WTC11 (cell line): ENCODE measurements around the gene GPC6. TPM values are rescaled to one million over a fixed set of nuclear protein-coding genes. Genes with fewer than 3 reads are reported as not detected.
A peak's percentile ranks its signal among the peaks of the same experiment; 100 is the strongest.

Experiments
- ATAC-seq: fragments of 200-7000 bp; cut with Tn5 transposase; 2 replicates; pipeline ENCODE4 v1.10.0; 2021; ENCODE audit warnings: mild to moderate bottlenecking, moderate library complexity
- CTCF ChIA-PET: fragments of 300-600 bp; sonication (Branson Sonifier 250); formaldehyde crosslinking; loops from one replicate; lab custom pipeline; 2021; ENCODE audit warnings: antibody characterized with exemption; lab: Charles Lee
- POLR2A ChIA-PET: fragments of 350-600 bp; sonication (Branson Sonifier 250); formaldehyde crosslinking; loops from one replicate; lab custom pipeline; 2021; ENCODE audit warnings: antibody characterized with exemption; lab: Charles Lee
- DNase-seq: peaks from one replicate; pipeline ENCODE4 v3.0.0; 2021; ENCODE audit warnings: low spot score
- H3K27ac Mint-ChIP-seq: 2 replicates; pipeline ENCODE4 v1.8.0; 2021; ENCODE audit warnings: mixed read lengths
- H3K27me3 Mint-ChIP-seq: 2 replicates; pipeline ENCODE4 v1.8.0; 2021; ENCODE audit warnings: low read depth, mild to moderate bottlenecking, moderate library complexity, mixed read lengths
- H3K36me3 Mint-ChIP-seq: 2 replicates; pipeline ENCODE4 v1.8.0; 2021; ENCODE audit warnings: mixed read lengths
- H3K4me1 Mint-ChIP-seq: 2 replicates; pipeline ENCODE4 v1.8.0; 2022; ENCODE audit warnings: mixed read lengths
- H3K4me3 Mint-ChIP-seq: 2 replicates; pipeline ENCODE4 v1.8.0; 2021; ENCODE audit warnings: mild to moderate bottlenecking, moderate library complexity, mixed read lengths
- H3K9me3 Mint-ChIP-seq: 2 replicates; pipeline ENCODE4 v1.8.0; 2021; ENCODE audit warnings: mixed read lengths
- CDX4 ChIP-seq: fragments of 250-450 bp; sonication (Bioruptor Pico); IDR thresholded peaks from 2 replicates; pipeline ENCODE4 v1.9.0; 2021; ENCODE audit warnings: moderate library complexity, mild to moderate bottlenecking, inconsistent platforms, borderline replicate concordance
- CREB1 ChIP-seq: sonication (generic); formaldehyde crosslinking; IDR thresholded peaks from 2 replicates; pipeline ENCODE4 v1.8.0; 2023; ENCODE audit warnings: mild to moderate bottlenecking, missing genetic modification reagents
- CTCF ChIP-seq: fragments of 200-600 bp; IDR thresholded peaks from 2 replicates; pipeline ENCODE4 v1.8.0; 2022; ENCODE audit warnings: antibody characterized with exemption
- FOXK1 ChIP-seq: sonication (generic); formaldehyde crosslinking; IDR thresholded peaks from 2 replicates; pipeline ENCODE4 v1.8.0; 2022; ENCODE audit warnings: mild to moderate bottlenecking, moderate library complexity, missing genetic modification reagents
- GTF2I ChIP-seq: fragments of 250-450 bp; sonication (Bioruptor Pico); conservative IDR thresholded peaks from 2 replicates; pipeline ENCODE4 v1.4.0; 2021; ENCODE audit warnings: mild to moderate bottlenecking
- HMGXB4 ChIP-seq: sonication (generic); formaldehyde crosslinking; IDR thresholded peaks from 2 replicates; pipeline ENCODE4 v1.8.1; 2023; ENCODE audit warnings: mild to moderate bottlenecking, moderate library complexity, missing genetic modification reagents
- IRF1 ChIP-seq: sonication (generic); formaldehyde crosslinking; IDR thresholded peaks from 2 replicates; pipeline ENCODE4 v1.8.0; 2023; ENCODE audit warnings: missing genetic modification reagents
- JUN ChIP-seq: sonication (generic); formaldehyde crosslinking; IDR thresholded peaks from 2 replicates; pipeline ENCODE4 v1.8.0; 2023; ENCODE audit warnings: mild to moderate bottlenecking, missing genetic modification reagents
- MAX ChIP-seq: sonication (generic); formaldehyde crosslinking; IDR thresholded peaks from 2 replicates; pipeline ENCODE4 v1.8.0; 2022; ENCODE audit warnings: mild to moderate bottlenecking, missing genetic modification reagents
- MXD4 ChIP-seq: fragments of 250-450 bp; sonication (Bioruptor Pico); IDR thresholded peaks from 2 replicates; pipeline ENCODE4 v1.8.0; 2021; ENCODE audit warnings: mild to moderate bottlenecking, moderate library complexity, borderline replicate concordance
- NFATC4 ChIP-seq: fragments of 250-450 bp; sonication (Bioruptor Pico); IDR thresholded peaks from 2 replicates; pipeline ENCODE4 v1.9.0; 2021; ENCODE audit warnings: mild to moderate bottlenecking
- NFE2L1 ChIP-seq: sonication (generic); formaldehyde crosslinking; IDR thresholded peaks from 2 replicates; pipeline ENCODE4 v1.8.1; 2023; ENCODE audit warnings: missing genetic modification reagents
- PRRX2 ChIP-seq: fragments of 250-450 bp; sonication (Bioruptor Pico); IDR thresholded peaks from 2 replicates; pipeline ENCODE4 v1.8.0; 2021; ENCODE audit warnings: mild to moderate bottlenecking
- SMAD4 ChIP-seq: sonication (generic); formaldehyde crosslinking; IDR thresholded peaks from 2 replicates; pipeline ENCODE4 v1.8.0; 2022; ENCODE audit warnings: mild to moderate bottlenecking, missing genetic modification reagents
- TCF7 ChIP-seq: sonication (generic); formaldehyde crosslinking; IDR thresholded peaks from 2 replicates; pipeline ENCODE4 v1.8.0; 2022; ENCODE audit warnings: mild to moderate bottlenecking, low read depth, missing genetic modification reagents, moderate library complexity
- TEAD4 ChIP-seq: sonication (generic); formaldehyde crosslinking; IDR thresholded peaks from 2 replicates; pipeline ENCODE4 v1.8.0; 2022; ENCODE audit warnings: mild to moderate bottlenecking, missing genetic modification reagents
- USF1 ChIP-seq: sonication (generic); formaldehyde crosslinking; IDR thresholded peaks from 2 replicates; pipeline ENCODE4 v1.8.0; 2022; ENCODE audit warnings: mild to moderate bottlenecking, missing genetic modification reagents
- ZBTB21 ChIP-seq: sonication (generic); formaldehyde crosslinking; IDR thresholded peaks from 2 replicates; pipeline ENCODE4 v1.8.1; 2023; ENCODE audit warnings: mild to moderate bottlenecking, missing genetic modification reagents, borderline replicate concordance
- ZNF232 ChIP-seq: sonication (generic); formaldehyde crosslinking; IDR thresholded peaks from 2 replicates; pipeline ENCODE4 v1.8.0; 2022; ENCODE audit warnings: mild to moderate bottlenecking, missing genetic modification reagents
- ZNF317 ChIP-seq: sonication (generic); formaldehyde crosslinking; IDR thresholded peaks from 2 replicates; pipeline ENCODE4 v1.8.1; 2023; ENCODE audit warnings: low read depth, mild to moderate bottlenecking, moderate library complexity, missing genetic modification reagents, borderline replicate concordance
- ZNF532 ChIP-seq: fragments of 250-450 bp; sonication (Bioruptor Pico); IDR thresholded peaks from 2 replicates; pipeline ENCODE4 v1.9.0; 2021; ENCODE audit warnings: mild to moderate bottlenecking, borderline replicate concordance
- ZNF671 ChIP-seq: fragments of 250-450 bp; sonication (Bioruptor Pico); IDR thresholded peaks from 2 replicates; pipeline ENCODE4 v1.8.0; 2021; ENCODE audit warnings: mild to moderate bottlenecking
- ZSCAN18 ChIP-seq: fragments of 250-450 bp; sonication (Bioruptor Pico); IDR thresholded peaks from 2 replicates; pipeline ENCODE4 v2.1.2; 2022; ENCODE audit warnings: mild to moderate bottlenecking, moderate library complexity
- total RNA-seq: library from RNA; stranded (reverse); gene quantifications from 3 replicates; pipeline ENCODE4 v1.2.3, GENCODE V29; 2021

Gene GPC6
- total RNA-seq, 1 experiment from 2014 or later, result 19.5 TPM

GRCh38 chr13:93244141-93244917 is 17.7 kb downstream of the GPC6 start:
- peak; percentile 51 for ATAC-seq
- H3K4me3 Mint-ChIP-seq, result no peak overlapping the region
- DNase-seq, result no peak
- H3K4me1 Mint-ChIP-seq, result peaks cover 43% of the 10 kb centered on the region
- no peaks in the 10 kb centered on the region for H3K27me3 Mint-ChIP-seq
- POLR2A ChIA-PET, result no interaction called here
- CTCF ChIA-PET, result interaction anchor here (0.5 to 1.6 kb wide), 3 partner anchors 10 to 1099 kb away, joined by 3 to 15 read pairs (median 4); no protein-coding TSS in a partner anchor
- H3K9me3 Mint-ChIP-seq, result peaks cover 6% of the 10 kb centered on the region
- H3K36me3 Mint-ChIP-seq, result peaks cover 7% of the 10 kb centered on the region
- H3K27ac Mint-ChIP-seq, result peak overlapping the region; percentile 55; the same call in 1 of the 2 replicates
- TF ChIP-seq ZNF232, result no peak
- no peak for TF ChIP-seq GTF2I (CRISPR knock-in tag)
- TF ChIP-seq ZSCAN18, result no peak
- TF ChIP-seq CDX4 (CRISPR knock-in tag), result no peak
- TF ChIP-seq FOXK1 (CRISPR knock-in tag), result no peak
- TF ChIP-seq USF1 (CRISPR knock-in tag), result no peak
- no peak for TF ChIP-seq MAX (CRISPR knock-in tag)
- no peak for TF ChIP-seq MXD4 (CRISPR knock-in tag)
- TF ChIP-seq JUN, result no peak
- TF ChIP-seq PRRX2, result no peak
- TF ChIP-seq IRF1 (CRISPR knock-in tag), result no peak
- no peak for TF ChIP-seq NFATC4 (CRISPR knock-in tag)
- no peak for TF ChIP-seq ZBTB21
- TF ChIP-seq TCF7, result no peak
- TF ChIP-seq NFE2L1 (CRISPR knock-in tag), result no peak

GRCh38 chr13:93244918-93245280 is 18.3 kb downstream of the GPC6 start:
- CTCF ChIA-PET, result interaction anchor here (1.5 to 1.6 kb wide), 2 partner anchors 11 to 13 kb away, joined by 4 to 15 read pairs; no protein-coding TSS in a partner anchor

More at GRCh38 chr13:93244918-93245280, 18.3 kb downstream of the GPC6 start:
- Mint-ChIP-seq H3K27me3 (no peaks in the 10 kb centered on the region), H3K9me3 (peaks cover 4% of the 10 kb centered on the region; the same call in 1 of the 2 replicates), H3K4me1 (peaks cover 49% of the 10 kb centered on the region), H3K4me3 (no peak overlapping the region), H3K36me3 (peaks cover 3% of the 10 kb centered on the region; the same call in 1 of the 2 replicates), H3K27ac (0 out of 2 replicates have a peak overlapping the region, but pooled peaks have one; percentile 55)
- no peak for TF ChIP-seq CTCF
- TF ChIP-seq ZNF671, result no peak
- no peak for TF ChIP-seq HMGXB4 (CRISPR knock-in tag)
- no peak for TF ChIP-seq ZNF317 (CRISPR knock-in tag)
- no peak for TF ChIP-seq SMAD4
- TF ChIP-seq CREB1, result no peak
- TF ChIP-seq ZNF532 (CRISPR knock-in tag), result no peak
- TF ChIP-seq TEAD4 (CRISPR knock-in tag), result no peak
- ATAC-seq (no peak), DNase-seq (no peak)
- POLR2A ChIA-PET, result no interaction called here
